GM18858 (cell line): Measurements from ENCODE around the gene CCDC9.
"Not testable (repeated sequence)": the region's sequence is repeated elsewhere in the genome, so short reads cannot be mapped to it uniquely, and the experiment has no call there.

Source experiments
- ATAC-seq: cut with Tn5 transposase; IDR thresholded peaks from one replicate; pipeline ENCODE4 v1.9.1; 2021; ENCODE audit not compliant: unreplicated experiment

Gene CCDC9

DNA sequence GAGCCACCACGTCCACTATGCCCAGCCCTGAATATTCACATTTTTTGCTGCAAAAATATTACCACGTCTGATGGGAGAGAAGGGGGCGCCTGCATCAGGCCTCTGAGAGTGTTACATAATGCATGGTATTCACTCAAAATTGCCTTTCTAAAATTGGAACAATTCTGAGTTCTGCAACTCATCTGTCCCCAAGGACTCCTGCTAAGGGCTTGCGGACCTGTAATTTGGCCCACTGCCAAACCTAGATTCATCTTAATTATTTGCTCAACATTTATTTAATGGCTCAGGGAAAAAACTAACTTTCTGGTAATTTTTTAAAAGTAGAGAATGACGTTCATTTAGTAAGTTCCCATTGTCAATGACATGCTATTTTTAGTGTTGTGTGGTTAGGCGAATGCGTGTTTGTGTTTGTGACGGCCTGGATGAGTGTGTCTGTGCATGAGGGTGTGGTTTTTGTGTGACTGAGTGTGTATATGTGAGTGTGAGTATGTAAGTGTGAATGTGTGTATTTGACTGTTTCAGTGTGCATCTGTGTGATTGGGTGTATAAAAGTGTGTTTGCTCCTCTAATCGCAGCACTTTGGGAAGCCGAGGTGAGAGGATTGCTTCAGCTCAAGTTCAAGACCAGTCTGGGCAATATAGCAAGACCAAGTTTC, 27.2 kb downstream of the CCDC9 start:
- ATAC-seq, result no peak

DNA sequence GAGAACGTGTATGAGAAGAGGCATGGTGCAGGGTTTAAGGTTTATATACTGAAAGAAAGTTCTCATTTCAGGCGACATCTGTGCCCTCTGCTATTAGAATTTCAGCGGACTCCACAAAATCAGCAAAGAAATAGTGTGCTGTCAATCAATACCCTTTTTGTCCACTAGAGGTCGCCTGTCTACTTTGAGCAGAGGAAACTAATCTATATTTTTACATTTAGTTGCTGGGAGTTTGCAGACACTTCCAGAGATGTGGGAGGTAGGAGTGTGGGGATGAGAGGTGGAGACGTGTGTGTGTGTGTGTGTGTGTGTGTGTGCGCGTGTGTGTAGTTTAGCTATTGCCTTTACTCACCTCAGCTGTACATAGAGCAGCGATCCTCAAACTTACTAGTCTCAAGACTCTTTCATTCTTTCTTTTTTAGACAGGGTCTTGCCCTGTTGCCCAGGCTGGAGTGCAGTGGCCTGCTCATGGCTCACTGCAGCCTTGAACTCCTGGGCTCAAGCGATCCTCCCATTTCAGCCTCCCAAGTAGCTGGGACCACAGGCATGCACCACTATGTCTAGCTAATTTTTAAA, 28.1 kb downstream of the CCDC9 start:
- ATAC-seq, result no peak

DNA sequence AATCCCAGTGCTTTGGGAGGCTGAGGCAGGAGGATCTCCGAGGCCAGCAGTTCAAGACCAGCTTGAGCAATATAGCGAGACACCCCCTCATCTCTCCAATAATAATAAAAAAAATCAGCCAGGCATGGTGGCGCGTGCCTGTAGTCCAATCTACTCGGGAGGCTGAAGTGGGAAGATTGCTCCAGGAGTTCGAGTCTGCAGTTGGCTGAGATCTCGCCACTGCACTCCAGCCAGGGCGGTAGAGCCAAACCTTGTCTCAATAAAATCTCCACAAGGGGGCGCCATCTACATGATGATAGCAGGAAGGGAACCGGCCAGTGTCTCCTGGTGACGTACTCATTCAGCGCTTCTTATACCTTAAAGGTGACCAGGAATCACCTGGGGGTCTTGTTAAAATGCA, 39.7 kb downstream of the CCDC9 start:
- ATAC-seq, result no peak

DNA sequence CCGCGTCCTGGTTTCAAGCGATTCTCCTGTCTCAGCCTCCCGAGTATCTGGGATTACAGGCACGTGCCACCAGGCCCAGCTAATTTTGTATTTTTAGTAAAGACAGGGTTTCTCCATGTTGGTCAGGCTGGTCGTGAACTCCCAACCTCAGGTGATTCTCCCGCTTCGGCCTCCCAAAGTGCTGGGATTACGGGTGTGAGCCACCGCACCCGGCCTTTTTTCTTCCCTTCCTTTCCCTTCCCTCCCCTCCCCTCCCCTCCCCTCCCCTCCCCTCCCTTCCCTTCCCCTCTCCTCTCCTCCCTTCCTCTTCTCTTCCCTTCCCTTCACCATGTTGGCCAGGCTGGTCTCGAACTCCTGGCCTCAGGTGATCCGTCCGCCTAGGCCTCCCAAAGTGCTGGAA, 44.5 kb downstream of the CCDC9 start:
- not testable (repeated sequence) for ATAC-seq

DNA sequence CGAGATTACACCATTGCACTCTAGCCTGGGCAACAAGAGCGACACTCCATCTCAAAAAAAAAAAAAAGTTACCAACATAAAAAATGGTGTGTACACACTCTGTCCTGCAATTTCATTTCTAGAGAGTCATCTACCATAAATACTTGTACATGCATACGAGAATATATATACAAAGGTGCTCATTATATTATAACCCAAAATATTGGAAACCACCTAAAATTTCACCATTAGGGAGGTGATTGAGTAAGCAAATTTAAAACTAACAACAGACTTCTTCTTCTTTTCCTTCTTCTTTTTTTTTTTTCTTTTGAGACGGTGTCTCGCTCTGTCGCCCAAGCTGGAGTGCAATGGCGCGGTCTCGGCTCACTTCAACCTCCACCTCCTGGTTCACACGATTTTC, 45.9 kb downstream of the CCDC9 start:
- no peak for ATAC-seq

DNA sequence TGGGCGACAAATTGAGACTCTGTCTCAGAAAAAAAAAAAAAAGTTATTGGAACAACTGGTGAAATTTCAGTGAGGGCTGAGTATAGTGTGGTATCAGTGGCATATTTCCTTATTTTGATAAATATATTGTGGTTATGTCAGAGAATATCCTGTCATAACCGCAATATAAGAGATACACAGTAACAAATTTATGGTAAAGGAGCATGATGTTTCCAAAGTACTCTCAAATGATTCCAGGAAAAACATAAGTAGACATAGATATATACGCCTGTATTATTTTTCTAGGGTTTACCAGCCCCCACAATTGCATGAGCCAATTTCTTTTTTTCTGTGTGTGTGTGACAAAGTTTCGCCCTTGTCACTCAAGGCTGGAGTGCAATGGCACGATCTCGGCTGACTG, 47.6 kb downstream of the CCDC9 start:
- ATAC-seq, result no peak

DNA sequence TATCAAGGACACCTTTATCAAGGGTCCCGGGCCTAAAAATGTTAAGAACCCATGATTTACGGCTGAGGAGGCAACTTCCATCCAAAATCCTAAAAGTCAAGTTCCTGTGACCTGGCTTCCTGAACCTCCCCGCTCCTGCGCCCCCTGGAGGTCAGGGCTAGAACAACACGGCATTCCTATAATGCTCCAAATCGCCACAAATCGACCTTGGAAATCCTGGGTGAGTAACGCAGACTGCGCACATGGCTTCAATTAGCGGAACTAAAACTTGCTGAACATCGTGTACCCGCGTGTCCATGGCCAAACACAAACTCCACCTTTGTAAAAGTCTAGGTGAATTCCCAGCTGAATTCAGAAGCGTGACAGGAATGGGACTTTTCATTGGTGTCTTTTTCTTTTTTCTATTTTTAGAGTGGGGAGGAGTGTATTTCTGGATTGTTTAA, 49.0 kb downstream of the CCDC9 start:
- ATAC-seq, result no peak

DNA sequence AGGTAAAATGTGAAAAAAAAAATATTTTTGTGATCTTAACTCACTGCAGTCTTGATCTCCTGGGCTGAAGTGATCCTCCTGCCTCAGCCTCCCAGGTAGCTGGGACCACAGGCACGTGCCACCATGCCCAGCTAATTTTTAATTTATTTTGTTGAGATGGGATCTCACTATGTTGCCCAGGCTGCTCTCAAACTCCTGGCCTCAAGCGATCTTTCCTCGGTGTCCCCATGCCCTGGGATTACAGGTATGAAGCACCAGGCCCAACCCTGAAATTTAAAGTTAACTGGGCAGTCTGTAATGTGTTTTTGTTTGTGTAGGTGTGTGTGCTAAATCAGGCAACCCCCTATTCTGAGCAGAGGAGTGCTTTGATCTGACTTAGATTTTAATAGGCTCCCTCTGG, 50.0 kb downstream of the CCDC9 start:
- no peak for ATAC-seq

DNA sequence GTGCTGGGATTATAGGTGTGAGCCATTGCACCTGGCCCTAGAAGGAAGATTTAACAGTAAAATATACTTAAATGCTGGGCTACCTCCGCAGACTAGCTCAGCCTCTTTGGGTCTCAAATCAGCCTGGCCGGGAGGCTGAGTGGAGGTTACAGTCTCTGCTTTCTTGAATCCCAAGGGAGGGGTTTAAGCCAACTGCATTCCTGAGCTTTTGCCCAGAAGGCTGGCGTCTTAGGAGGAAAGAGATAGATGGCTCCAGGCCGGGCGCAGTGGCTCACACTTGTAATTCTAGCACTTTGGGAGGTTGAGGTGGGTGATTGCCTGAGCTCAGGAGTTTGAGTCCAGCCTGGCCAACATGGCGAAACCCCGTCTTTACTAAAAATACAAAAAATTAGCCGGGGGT, 52.7 kb downstream of the CCDC9 start:
- no peak for ATAC-seq

DNA sequence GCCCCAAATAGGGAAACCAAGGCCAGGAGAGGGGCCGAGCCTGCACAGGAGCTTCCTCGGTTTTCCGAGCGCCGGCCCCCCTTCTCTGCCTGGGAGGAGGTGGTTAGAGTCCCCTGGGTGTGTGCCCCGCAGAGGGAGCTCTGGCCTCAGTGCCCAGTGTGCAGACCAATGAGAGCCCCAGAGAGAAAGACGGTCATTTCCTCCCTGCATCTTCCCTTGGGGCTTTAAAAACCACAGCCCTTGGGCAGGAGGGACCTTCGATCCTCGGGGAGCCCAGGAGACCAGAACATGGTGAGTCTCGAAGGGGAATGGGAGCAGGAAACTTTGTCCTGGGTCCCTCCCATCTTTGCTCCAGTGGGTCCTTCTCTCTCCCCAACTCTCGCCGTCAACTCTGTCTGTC, 53.3 kb downstream of the CCDC9 start, which contains the start of gene C5AR1:
TSS of gene C5AR1 (plus strand) at position 254 of the 400 bp plus-strand sequence. CDS start at position 289, 35 bp downstream.
- ATAC-seq, result no peak

DNA sequence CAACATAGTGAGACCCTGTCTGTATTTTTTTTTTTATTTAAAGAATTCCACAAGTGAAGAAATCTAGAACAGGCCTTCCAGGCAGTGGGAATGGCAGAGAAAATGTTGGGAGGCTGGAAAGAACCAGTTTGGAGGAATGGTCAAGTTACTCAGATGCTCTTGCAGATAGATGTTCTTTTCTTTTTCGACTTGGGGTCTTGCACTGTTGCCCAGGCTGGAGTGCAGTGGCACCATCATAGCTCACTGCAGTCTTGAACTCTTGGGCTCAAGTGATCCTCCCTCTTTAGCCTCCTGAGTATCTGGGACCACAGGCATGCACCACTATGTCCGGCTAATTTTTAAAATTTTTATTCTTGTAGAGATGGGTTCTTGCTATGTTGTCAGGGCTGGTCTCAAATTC, 54.0 kb downstream of the CCDC9 start:
- no peak for ATAC-seq

DNA sequence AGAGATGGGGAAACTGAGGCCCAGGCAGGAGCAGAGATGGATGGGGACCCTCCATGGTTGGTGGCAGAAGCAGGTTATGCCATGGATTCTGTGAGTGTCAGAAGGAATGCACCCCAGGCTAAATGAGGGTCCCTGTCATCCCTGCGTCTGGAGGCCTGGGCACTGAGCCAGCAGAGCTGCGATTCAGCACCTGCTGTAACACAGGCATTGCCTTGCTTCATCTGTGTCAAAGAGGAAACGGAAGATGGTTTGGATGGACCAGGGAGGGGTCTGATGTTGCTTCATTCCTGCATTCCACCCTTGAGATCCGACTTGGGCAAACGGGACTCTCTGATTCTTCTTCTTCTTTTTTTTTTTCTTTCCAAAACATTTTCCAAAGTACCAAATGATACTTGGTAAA, 54.5 kb downstream of the CCDC9 start:
- no peak for ATAC-seq

DNA sequence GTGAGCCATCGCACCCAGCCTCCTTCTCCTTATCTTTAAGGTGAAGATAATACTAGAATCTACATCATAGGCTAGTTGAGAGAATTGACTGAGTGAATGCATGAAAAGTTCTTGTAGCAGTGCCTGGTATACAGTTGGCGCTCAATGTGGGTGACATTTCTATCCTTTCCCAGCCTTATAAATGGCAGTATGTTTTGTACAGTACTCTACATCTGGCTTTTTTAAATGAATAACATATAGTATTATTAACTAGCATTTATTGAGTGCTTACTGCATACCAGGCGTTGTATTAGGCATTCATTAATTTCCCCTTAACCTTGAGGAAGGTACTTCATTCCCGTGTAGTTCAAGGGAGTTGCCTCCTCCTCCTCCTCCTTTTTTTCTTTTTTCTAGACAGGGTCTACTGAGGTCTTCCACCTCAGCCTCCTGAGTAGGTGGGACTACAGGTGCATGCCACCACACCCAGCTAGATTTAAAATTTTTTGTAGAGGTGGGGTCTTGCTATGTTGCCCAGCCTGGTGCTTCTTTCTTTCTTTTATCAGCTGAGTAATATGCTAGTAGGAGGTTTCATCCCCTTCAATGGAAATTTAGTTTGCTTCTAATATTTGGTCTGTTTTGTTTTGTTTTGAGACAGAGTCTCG, 56.2 kb downstream of the CCDC9 start:
- ATAC-seq, result no peak

DNA sequence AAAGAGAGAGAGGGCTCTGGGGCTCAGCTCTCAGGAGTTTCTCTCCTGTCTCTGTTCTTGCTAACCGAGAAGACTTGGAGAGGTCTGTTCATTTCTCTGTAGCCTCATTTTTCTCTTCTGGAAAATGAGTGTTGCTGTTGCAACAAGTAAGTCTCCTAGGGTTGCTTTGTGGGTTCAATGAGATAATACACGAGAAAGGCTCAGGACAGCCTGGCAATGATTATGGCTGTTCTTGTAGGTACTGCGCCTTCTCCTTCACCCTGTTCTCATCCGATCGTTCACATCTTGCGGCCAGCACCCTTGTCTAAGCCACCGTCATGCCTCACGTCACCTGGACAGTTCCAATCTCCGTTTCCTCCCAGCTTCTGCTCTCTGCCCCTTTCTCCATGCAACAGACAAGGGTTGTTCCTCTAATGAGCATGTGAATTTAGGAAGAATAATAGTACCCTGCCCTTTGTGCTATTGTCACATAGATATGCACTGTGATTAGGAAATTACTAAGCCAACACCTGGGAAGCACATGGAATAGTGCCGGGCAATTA, 57.5 kb downstream of the CCDC9 start:
- ATAC-seq, result no peak

DNA sequence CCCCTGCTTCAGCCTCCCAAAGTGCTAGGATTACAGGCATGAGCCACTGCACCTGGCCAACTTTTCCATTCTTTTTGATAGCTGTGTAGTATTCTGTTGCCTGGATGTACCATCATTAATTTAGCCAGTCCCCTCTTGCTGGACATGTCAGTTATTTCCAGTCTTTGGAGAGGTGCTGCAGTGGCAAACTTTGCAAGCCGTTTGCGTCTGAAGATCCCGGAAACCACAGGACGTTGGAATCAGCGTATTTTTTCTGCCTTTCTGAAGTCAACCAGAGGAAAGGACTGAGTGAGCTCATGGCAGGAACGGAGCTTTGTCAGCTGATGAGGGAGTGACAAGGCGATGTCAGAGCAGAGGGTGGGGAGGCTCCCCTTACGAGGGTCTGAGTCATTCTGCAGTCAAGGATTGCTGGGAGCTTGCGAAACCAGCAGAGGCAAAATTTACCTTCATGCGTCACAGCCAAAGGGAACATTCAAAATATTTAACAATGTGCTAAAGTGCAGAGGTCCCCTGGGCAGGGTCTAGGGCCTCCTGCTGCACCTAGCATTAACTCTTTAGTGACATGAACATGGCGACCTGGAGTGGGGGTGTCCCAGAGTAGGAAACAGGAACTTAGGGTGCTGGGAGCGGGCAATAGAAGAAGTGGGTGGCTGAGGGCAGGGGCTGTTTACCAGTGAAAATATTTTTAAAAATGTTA, 58.9 kb downstream of the CCDC9 start:
- no peak for ATAC-seq

DNA sequence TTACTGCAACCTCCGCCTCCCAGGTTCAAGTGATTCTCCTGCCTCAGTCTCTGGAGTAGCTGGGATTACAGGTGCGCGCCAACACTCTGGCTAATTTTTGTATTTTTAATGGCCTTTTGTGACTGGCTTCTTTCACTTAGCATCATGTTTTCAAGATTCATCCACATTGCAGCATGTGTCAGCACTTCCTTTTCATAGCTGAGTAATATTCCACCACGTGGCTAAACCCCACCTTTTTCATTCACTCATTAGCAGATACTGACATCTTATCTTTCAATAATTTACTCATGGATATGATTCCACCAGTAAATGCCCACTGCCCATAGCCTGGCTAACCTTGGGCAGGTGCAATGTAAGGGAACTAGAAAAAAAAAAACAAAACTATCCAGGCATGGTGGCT, 60.2 kb downstream of the CCDC9 start:
- ATAC-seq, result no peak

DNA sequence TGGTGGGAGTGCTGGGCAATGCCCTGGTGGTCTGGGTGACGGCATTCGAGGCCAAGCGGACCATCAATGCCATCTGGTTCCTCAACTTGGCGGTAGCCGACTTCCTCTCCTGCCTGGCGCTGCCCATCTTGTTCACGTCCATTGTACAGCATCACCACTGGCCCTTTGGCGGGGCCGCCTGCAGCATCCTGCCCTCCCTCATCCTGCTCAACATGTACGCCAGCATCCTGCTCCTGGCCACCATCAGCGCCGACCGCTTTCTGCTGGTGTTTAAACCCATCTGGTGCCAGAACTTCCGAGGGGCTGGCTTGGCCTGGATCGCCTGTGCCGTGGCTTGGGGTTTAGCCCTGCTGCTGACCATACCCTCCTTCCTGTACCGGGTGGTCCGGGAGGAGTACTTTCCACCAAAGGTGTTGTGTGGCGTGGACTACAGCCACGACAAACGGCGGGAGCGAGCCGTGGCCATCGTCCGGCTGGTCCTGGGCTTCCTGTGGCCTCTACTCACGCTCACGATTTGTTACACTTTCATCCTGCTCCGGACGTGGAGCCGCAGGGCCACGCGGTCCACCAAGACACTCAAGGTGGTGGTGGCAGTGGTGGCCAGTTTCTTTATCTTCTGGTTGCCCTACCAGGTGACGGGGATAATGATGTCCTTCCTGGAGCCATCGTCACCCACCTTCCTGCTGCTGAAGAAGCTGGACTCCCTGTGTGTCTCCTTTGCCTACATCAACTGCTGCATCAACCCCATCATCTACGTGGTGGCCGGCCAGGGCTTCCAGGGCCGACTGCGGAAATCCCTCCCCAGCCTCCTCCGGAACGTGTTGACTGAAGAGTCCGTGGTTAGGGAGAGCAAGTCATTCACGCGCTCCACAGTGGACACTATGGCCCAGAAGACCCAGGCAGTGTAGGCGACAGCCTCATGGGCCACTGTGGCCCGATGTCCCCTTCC, 63.9 kb downstream of the CCDC9 start:
- no peak for ATAC-seq
